HEK293 (cell line): Measurements from ENCODE around the gene SPOCK1.

Source experiments
- CTCF ChIA-PET: fragments of 350-600 bp; formaldehyde crosslinking; extraction: SDS; loops from one replicate; lab custom pipeline; 2021; ENCODE audit warnings: antibody characterized with exemption; lab: Yijun Ruan, JAX
- POLR2A ChIA-PET: fragments of 300-600 bp; formaldehyde crosslinking; extraction: SDS; loops from one replicate; lab custom pipeline; 2020; ENCODE audit warnings: antibody characterized with exemption, inconsistent platforms; lab: Yijun Ruan, JAX
- H3K27ac ChIP-seq: fragments of 200-500 bp; sonication (Bioruptor generic); 2 replicates; pipeline ENCODE4 v1.5.1; 2014; ENCODE audit warnings: low read depth, low read length, control low read depth, inconsistent platforms; ENCODE audit errors: extremely low read depth
- H3K36me3 ChIP-seq, 2 experiments: fragments of 200-500 bp in 1 of 2; sonication (Bioruptor generic) in 1 of 2; 1 replicate in 1 of 2; 2 replicates in 1 of 2; pipeline ENCODE4 v1.5.1; 2014 to 2017; ENCODE audit warnings: inconsistent platforms in 2 of 2, low read length in 2 of 2; ENCODE audit not compliant: control insufficient read depth in 2 of 2, insufficient read depth in 1 of 2
- H3K4me1 ChIP-seq: fragments of 200-500 bp; sonication (Bioruptor generic); 2 replicates; pipeline ENCODE4 v1.5.1; 2014; ENCODE audit warnings: mild to moderate bottlenecking, low read length, inconsistent platforms; ENCODE audit not compliant: control insufficient read depth, insufficient read depth
- H3K4me3 ChIP-seq: 2 replicates; pipeline ENCODE4 v1.5.1; 2011; ENCODE audit warnings: low read depth, mild to moderate bottlenecking, control low read depth, low read length, moderate library complexity
- H3K9me3 ChIP-seq: fragments of 200-500 bp; sonication (Bioruptor generic); 2 replicates; pipeline ENCODE4 v1.5.1; 2014; ENCODE audit warnings: low read depth, low read length, inconsistent platforms; ENCODE audit not compliant: control insufficient read depth, insufficient read depth
- CTCF ChIP-seq: fragments of 450-650 bp; formaldehyde crosslinking; IDR thresholded peaks from 2 replicates; pipeline ENCODE4 v1.5.1; 2016; ENCODE audit warnings: missing biosample characterization, missing genetic modification characterization
- HOXD13 ChIP-seq: sonication (generic); formaldehyde crosslinking; IDR thresholded peaks from 2 replicates; pipeline ENCODE4 v1.8.0; 2022; ENCODE audit warnings: missing genetic modification reagents, borderline replicate concordance
- KLF10 ChIP-seq: fragments of 450-650 bp; IDR thresholded peaks from 2 replicates; pipeline ENCODE4 v1.5.1; 2018; ENCODE audit warnings: missing biosample characterization, mild to moderate bottlenecking, missing genetic modification characterization
- MEIS1 ChIP-seq: sonication (generic); formaldehyde crosslinking; IDR thresholded peaks from 2 replicates; pipeline ENCODE4 v1.8.1; 2022; ENCODE audit warnings: missing genetic modification reagents, mild to moderate bottlenecking, borderline replicate concordance
- MYNN ChIP-seq: fragments of 450-650 bp; formaldehyde crosslinking; IDR thresholded peaks from 2 replicates; pipeline ENCODE4 v1.5.1; 2016; ENCODE audit warnings: missing biosample characterization, missing genetic modification characterization, borderline replicate concordance
- MZF1 ChIP-seq: fragments of 450-650 bp; formaldehyde crosslinking; IDR thresholded peaks from 2 replicates; pipeline ENCODE4 v1.5.1; 2017; ENCODE audit warnings: missing biosample characterization, missing genetic modification characterization, borderline replicate concordance
- RBAK ChIP-seq: fragments of 450-650 bp; formaldehyde crosslinking; IDR thresholded peaks from 2 replicates; pipeline ENCODE4 v1.5.1; 2016; ENCODE audit warnings: missing biosample characterization, missing genetic modification characterization
- SETDB1 ChIP-seq: IDR thresholded peaks from one replicate; pipeline ENCODE4 v1.6.1; 2017; ENCODE audit warnings: mild to moderate bottlenecking, low read length, moderate library complexity, mixed read lengths; ENCODE audit not compliant: insufficient read length
- ZBTB17 ChIP-seq: fragments of 450-650 bp; formaldehyde crosslinking; IDR thresholded peaks from 2 replicates; pipeline ENCODE4 v1.5.1; 2016; ENCODE audit warnings: missing biosample characterization, missing genetic modification characterization
- ZBTB48 ChIP-seq: fragments of 450-650 bp; formaldehyde crosslinking; IDR thresholded peaks from 2 replicates; pipeline ENCODE4 v1.5.1; 2016; ENCODE audit warnings: missing biosample characterization, missing genetic modification characterization
- ZFP3 ChIP-seq: fragments of 450-650 bp; formaldehyde crosslinking; IDR thresholded peaks from 2 replicates; pipeline ENCODE4 v1.5.1; 2016; ENCODE audit warnings: low read depth, missing biosample characterization, missing genetic modification characterization
- ZNF146 ChIP-seq: fragments of 450-650 bp; formaldehyde crosslinking; IDR thresholded peaks from 2 replicates; pipeline ENCODE4 v1.5.1; 2016; ENCODE audit warnings: missing biosample characterization, missing genetic modification characterization
- ZNF184 ChIP-seq: fragments of 450-650 bp; IDR thresholded peaks from 2 replicates; pipeline ENCODE4 v1.5.1; 2018; ENCODE audit warnings: missing biosample characterization, mild to moderate bottlenecking, missing genetic modification characterization
- ZNF19 ChIP-seq: fragments of 450-650 bp; formaldehyde crosslinking; IDR thresholded peaks from 2 replicates; pipeline ENCODE4; 2016; ENCODE audit warnings: missing biosample characterization, missing genetic modification characterization, low read depth
- ZNF391 ChIP-seq: fragments of 450-650 bp; formaldehyde crosslinking; IDR thresholded peaks from 2 replicates; pipeline ENCODE4 v1.5.1; 2016; ENCODE audit warnings: low read depth, missing biosample characterization, missing genetic modification characterization, borderline replicate concordance
- ZNF404 ChIP-seq: fragments of 450-650 bp; formaldehyde crosslinking; IDR thresholded peaks from 2 replicates; pipeline ENCODE4 v1.5.1; 2017; ENCODE audit warnings: missing biosample characterization, missing genetic modification characterization
- ZNF473 ChIP-seq: fragments of 450-650 bp; formaldehyde crosslinking; IDR thresholded peaks from 2 replicates; pipeline ENCODE4 v1.5.1; 2017; ENCODE audit warnings: missing biosample characterization, missing genetic modification characterization
- ZNF585B ChIP-seq: fragments of 450-650 bp; formaldehyde crosslinking; IDR thresholded peaks from 2 replicates; pipeline ENCODE4 v1.5.1; 2016; ENCODE audit warnings: missing biosample characterization, missing genetic modification characterization
- ZNF596 ChIP-seq: fragments of 450-650 bp; IDR thresholded peaks from 2 replicates; pipeline ENCODE4 v1.5.0; 2018; ENCODE audit warnings: missing biosample characterization, mild to moderate bottlenecking, missing genetic modification characterization, moderate library complexity
- ZNF660 ChIP-seq: fragments of 450-650 bp; IDR thresholded peaks from 2 replicates; pipeline ENCODE4 v1.5.1; 2018; ENCODE audit warnings: missing biosample characterization, mild to moderate bottlenecking, missing genetic modification characterization
- ZNF701 ChIP-seq: fragments of 450-650 bp; formaldehyde crosslinking; IDR thresholded peaks from 2 replicates; pipeline ENCODE4 v1.5.1; 2016; ENCODE audit warnings: missing biosample characterization, missing genetic modification characterization
- ZNF777 ChIP-seq: fragments of 450-650 bp; formaldehyde crosslinking; IDR thresholded peaks from 2 replicates; pipeline ENCODE4 v1.5.1; 2017; ENCODE audit warnings: missing biosample characterization, missing genetic modification characterization, borderline replicate concordance
- ZNF843 ChIP-seq: fragments of 450-650 bp; formaldehyde crosslinking; IDR thresholded peaks from 2 replicates; pipeline ENCODE4 v1.5.1; 2016; ENCODE audit warnings: missing biosample characterization, missing genetic modification characterization
- ZSCAN23 ChIP-seq: fragments of 450-650 bp; formaldehyde crosslinking; IDR thresholded peaks from 2 replicates; pipeline ENCODE4 v1.5.1; 2016; ENCODE audit warnings: missing biosample characterization, missing genetic modification characterization
- ZSCAN30 ChIP-seq: fragments of 450-650 bp; IDR thresholded peaks from 2 replicates; pipeline ENCODE4 v1.5.1; 2018; ENCODE audit warnings: missing biosample characterization, mild to moderate bottlenecking, missing genetic modification characterization, moderate library complexity
- TF ChIP-seq, protein P1 (sequence below): sonication (generic); formaldehyde crosslinking; IDR thresholded peaks from 2 replicates; pipeline ENCODE4 v1.8.1; 2022; ENCODE audit warnings: mild to moderate bottlenecking, moderate library complexity, missing genetic modification reagents
- TF ChIP-seq, protein P2 (sequence below): fragments of 450-650 bp; formaldehyde crosslinking; conservative IDR thresholded peaks from 2 replicates; pipeline ENCODE4 v1.5.1; 2016; ENCODE audit warnings: low read depth, missing biosample characterization, missing genetic modification characterization
- TF ChIP-seq, protein P3 (sequence below): fragments of 450-650 bp; formaldehyde crosslinking; IDR thresholded peaks from 2 replicates; pipeline ENCODE4 v1.5.1; 2016; ENCODE audit warnings: missing biosample characterization, missing genetic modification characterization, low read depth

Gene SPOCK1

GRCh38 chr5:137498736-137499505, at the start of gene SPOCK1:
Gene SPOCK1, minus strand, starts transcription at chr5:137499326.
- CTCF ChIA-PET: interaction anchor here (0.6 to 4.6 kb wide), 14 partner anchors 10 to 232 kb away, joined by 3 to 55 read pairs (median 3); no protein-coding TSS in a partner anchor
- no peaks in the 10 kb centered on the region for H3K4me1 ChIP-seq
- H3K36me3 ChIP-seq: no peaks in the 10 kb centered on the region
- no peaks in the 10 kb centered on the region for H3K9me3 ChIP-seq
- H3K4me3 ChIP-seq: peak within 1 kb of the TSS; percentile 41
- POLR2A ChIA-PET: no interaction called here
- H3K27ac ChIP-seq: no peak within 1 kb of the TSS; the same call in 1 of the 2 replicates
- TF ChIP-seq ZNF184 (0 out of 2 replicates have a peak, but pooled peaks have one; percentile 43), ZSCAN30 (tag by site-specific recombination) (0 out of 2 replicates have a peak, but pooled peaks have one; percentile 52), SETDB1 (no peak), ZNF596 (tag by site-specific recombination) (no peak), ZNF473 (no peak), MYNN (no peak), ZNF19 (tag by site-specific recombination) (no peak), RBAK (tag by site-specific recombination) (no peak), MZF1 (tag by site-specific recombination) (no peak), ZBTB48 (tag by site-specific recombination) (peak; percentile 45; the same call in 1 of the 2 replicates), ZNF777 (peak; percentile 85), HOXD13 (CRISPR knock-in tag) (no peak), ZNF843 (tag by site-specific recombination) (no peak), ZNF701 (tag by site-specific recombination) (no peak), KLF10 (no peak), ZNF404 (tag by site-specific recombination) (no peak), MEIS1 (CRISPR knock-in tag) (no peak), ZNF391 (tag by site-specific recombination) (no peak), ZSCAN23 (tag by site-specific recombination) (no peak), ZBTB17 (peak; percentile 71), CTCF (tag by site-specific recombination) (no peak), ZNF146 (tag by site-specific recombination) (no peak), ZNF660 (tag by site-specific recombination) (peak; percentile 83), ZNF585B (tag by site-specific recombination) (no peak), ZFP3 (no peak)
- TF ChIP-seq, protein P1, sequence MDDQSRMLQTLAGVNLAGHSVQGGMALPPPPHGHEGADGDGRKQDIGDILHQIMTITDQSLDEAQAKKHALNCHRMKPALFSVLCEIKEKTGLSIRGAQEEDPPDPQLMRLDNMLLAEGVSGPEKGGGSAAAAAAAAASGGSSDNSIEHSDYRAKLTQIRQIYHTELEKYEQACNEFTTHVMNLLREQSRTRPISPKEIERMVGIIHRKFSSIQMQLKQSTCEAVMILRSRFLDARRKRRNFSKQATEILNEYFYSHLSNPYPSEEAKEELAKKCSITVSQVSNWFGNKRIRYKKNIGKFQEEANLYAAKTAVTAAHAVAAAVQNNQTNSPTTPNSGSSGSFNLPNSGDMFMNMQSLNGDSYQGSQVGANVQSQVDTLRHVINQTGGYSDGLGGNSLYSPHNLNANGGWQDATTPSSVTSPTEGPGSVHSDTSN (CRISPR knock-in tag): peak; percentile 74; the same call in 1 of the 2 replicates
- TF ChIP-seq, protein P2, sequence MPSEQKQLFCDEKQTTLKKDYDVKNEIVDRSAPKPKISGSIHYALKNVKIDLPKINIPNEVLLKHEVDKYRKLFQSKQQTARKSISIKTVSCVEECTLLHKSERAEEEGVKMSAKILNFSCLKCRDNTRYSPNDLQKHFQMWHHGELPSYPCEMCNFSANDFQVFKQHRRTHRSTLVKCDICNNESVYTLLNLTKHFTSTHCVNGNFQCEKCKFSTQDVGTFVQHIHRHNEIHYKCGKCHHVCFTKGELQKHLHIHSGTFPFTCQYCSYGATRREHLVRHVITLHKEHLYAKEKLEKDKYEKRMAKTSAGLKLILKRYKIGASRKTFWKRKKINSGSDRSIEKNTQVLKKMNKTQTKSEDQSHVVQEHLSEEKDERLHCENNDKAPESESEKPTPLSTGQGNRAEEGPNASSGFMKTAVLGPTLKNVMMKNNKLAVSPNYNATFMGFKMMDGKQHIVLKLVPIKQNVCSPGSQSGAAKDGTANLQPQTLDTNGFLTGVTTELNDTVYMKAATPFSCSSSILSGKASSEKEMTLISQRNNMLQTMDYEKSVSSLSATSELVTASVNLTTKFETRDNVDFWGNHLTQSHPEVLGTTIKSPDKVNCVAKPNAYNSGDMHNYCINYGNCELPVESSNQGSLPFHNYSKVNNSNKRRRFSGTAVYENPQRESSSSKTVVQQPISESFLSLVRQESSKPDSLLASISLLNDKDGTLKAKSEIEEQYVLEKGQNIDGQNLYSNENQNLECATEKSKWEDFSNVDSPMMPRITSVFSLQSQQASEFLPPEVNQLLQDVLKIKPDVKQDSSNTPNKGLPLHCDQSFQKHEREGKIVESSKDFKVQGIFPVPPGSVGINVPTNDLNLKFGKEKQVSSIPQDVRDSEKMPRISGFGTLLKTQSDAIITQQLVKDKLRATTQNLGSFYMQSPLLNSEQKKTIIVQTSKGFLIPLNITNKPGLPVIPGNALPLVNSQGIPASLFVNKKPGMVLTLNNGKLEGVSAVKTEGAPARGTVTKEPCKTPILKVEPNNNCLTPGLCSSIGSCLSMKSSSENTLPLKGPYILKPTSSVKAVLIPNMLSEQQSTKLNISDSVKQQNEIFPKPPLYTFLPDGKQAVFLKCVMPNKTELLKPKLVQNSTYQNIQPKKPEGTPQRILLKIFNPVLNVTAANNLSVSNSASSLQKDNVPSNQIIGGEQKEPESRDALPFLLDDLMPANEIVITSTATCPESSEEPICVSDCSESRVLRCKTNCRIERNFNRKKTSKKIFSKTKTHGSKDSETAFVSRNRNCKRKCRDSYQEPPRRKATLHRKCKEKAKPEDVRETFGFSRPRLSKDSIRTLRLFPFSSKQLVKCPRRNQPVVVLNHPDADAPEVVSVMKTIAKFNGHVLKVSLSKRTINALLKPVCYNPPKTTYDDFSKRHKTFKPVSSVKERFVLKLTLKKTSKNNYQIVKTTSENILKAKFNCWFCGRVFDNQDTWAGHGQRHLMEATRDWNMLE: no peak
- TF ChIP-seq, protein P3, sequence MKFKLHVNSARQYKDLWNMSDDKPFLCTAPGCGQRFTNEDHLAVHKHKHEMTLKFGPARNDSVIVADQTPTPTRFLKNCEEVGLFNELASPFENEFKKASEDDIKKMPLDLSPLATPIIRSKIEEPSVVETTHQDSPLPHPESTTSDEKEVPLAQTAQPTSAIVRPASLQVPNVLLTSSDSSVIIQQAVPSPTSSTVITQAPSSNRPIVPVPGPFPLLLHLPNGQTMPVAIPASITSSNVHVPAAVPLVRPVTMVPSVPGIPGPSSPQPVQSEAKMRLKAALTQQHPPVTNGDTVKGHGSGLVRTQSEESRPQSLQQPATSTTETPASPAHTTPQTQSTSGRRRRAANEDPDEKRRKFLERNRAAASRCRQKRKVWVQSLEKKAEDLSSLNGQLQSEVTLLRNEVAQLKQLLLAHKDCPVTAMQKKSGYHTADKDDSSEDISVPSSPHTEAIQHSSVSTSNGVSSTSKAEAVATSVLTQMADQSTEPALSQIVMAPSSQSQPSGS: no peak
